Prostate gland (tissue), 2 donors: ENCODE results near the gene PTRH1.

Experiments used
- POLR2AphosphoS5 ChIP-seq: sonication (generic); formaldehyde crosslinking; IDR thresholded peaks from one replicate; pipeline ENCODE4 v1.6.1; 2017; ENCODE audit warnings: antibody characterized with exemption
- TF ChIP-seq, protein P1 (sequence below), 4 experiments: fragments of 200-600 bp in 2 of 4; fragments of 450-650 bp in 2 of 4; sonication (generic) in 2 of 4; IDR thresholded peaks; 1 replicate in 3 of 4; 2 replicates in 1 of 4; pipeline ENCODE4 v1.5.1; 2016 to 2019; ENCODE audit warnings: antibody characterized with exemption in 4 of 4, mild to moderate bottlenecking in 2 of 4, moderate library complexity in 2 of 4

DNA sequence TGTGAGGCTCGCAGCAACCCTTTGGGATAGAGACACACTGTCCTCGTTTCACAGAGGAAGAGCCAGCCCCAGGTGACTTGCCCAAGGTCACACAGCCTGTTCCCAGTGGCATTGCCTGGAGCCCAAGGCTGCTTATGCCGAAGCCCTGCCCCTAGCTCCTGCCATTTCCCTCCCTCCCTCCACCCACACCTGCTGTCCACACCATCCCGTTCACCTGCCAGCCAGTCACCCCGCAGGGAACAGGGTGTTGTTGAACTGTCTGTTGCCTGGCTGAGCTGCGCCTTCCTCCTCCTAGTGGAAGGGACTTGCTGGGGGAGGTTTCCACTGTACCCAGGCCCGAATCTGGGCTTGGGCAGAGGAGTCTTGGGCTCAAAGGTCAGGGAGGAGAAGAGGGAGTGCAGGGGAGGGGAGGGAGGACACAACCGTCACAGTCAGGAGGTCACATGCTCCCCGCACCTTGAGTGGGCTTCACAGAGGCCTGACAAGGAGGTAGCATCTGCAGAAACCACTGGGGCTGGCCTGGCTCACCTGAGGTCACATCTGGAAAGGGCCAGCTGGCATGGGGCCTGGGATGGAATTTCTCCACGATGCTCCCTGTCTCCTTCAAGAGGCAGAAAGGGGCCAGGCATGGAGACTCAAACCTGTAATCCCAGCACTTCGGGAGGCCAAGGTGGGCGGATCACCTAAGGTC lies 6.7 kb upstream of the PTRH1 start:
- TF ChIP-seq, protein P1, sequence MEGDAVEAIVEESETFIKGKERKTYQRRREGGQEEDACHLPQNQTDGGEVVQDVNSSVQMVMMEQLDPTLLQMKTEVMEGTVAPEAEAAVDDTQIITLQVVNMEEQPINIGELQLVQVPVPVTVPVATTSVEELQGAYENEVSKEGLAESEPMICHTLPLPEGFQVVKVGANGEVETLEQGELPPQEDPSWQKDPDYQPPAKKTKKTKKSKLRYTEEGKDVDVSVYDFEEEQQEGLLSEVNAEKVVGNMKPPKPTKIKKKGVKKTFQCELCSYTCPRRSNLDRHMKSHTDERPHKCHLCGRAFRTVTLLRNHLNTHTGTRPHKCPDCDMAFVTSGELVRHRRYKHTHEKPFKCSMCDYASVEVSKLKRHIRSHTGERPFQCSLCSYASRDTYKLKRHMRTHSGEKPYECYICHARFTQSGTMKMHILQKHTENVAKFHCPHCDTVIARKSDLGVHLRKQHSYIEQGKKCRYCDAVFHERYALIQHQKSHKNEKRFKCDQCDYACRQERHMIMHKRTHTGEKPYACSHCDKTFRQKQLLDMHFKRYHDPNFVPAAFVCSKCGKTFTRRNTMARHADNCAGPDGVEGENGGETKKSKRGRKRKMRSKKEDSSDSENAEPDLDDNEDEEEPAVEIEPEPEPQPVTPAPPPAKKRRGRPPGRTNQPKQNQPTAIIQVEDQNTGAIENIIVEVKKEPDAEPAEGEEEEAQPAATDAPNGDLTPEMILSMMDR (IDR thresholded peaks at IDR 0.05): no peak
- TF ChIP-seq POLR2AphosphoS5: no peak
